Measurements from ENCODE around the gene BAHD1. TPM values are rescaled to one million over a fixed set of nuclear protein-coding genes. Genes with fewer than 3 reads are reported as not detected.
A peak's percentile ranks its signal among the peaks of the same experiment; 100 is the strongest.

BAHD1 gene
- total RNA-seq, 1 donor from 2014 or later = 23.9 TPM

GRCh38 chr15:40420793-40421192 lies 20.0 kb upstream of the BAHD1 start:
- no peaks in the 10 kb centered on the region for H3K9me3 Mint-ChIP-seq
- no peak overlapping the region for H3K27ac Mint-ChIP-seq
- no peak overlapping the region for H3K4me3 Mint-ChIP-seq
- peaks cover 16% of the 10 kb centered on the region for H3K4me1 Mint-ChIP-seq
- no peaks in the 10 kb centered on the region for H3K27me3 Mint-ChIP-seq (ENCODE audit: low read depth)
- TF ChIP-seq CTCF (IDR thresholded peaks at IDR 0.05; ENCODE audit: unreplicated experiment) = no peak
- DNase-seq (ENCODE audit: low spot score in 2 of 2, unreplicated experiment in 2 of 2) = peak in 1 of 2 experiments; percentile 47
- peaks cover 7% of the 10 kb centered on the region for H3K36me3 Mint-ChIP-seq

- Mint-ChIP-seq H3K36me3 (peaks cover 7% of the 10 kb centered on the region), H3K4me1 (peaks cover 16% of the 10 kb centered on the region), H3K27me3 (ENCODE audit: low read depth) (no peaks in the 10 kb centered on the region), H3K27ac (no peak overlapping the region), H3K4me3 (no peak overlapping the region), H3K9me3 (no peaks in the 10 kb centered on the region)
- peak; percentile 76 for TF ChIP-seq CTCF (IDR thresholded peaks at IDR 0.05; ENCODE audit: unreplicated experiment)
- peak in 1 of 2 experiments; percentile 82 for DNase-seq (ENCODE audit: low spot score in 2 of 2, unreplicated experiment in 2 of 2)
Measured at GRCh38 chr15:40421246-40422157, 19.3 kb upstream of the BAHD1 start.

- H3K4me1 Mint-ChIP-seq = peaks cover 16% of the 10 kb centered on the region
- no peak for DNase-seq (ENCODE audit: low spot score in 2 of 2, unreplicated experiment in 2 of 2)
- H3K27me3 Mint-ChIP-seq (ENCODE audit: low read depth) = peaks cover 10% of the 10 kb centered on the region
- H3K4me3 Mint-ChIP-seq = no peak overlapping the region
- no peaks in the 10 kb centered on the region for H3K36me3 Mint-ChIP-seq
- no peak overlapping the region for H3K27ac Mint-ChIP-seq
- no peak for TF ChIP-seq CTCF (IDR thresholded peaks at IDR 0.05; ENCODE audit: unreplicated experiment)
- H3K9me3 Mint-ChIP-seq = no peaks in the 10 kb centered on the region
Measured at GRCh38 chr15:40424483-40425115, 16.2 kb upstream of the BAHD1 start.

GRCh38 chr15:40425681-40426080 lies 15.1 kb upstream of the BAHD1 start:
- Mint-ChIP-seq H3K4me1 (peaks cover 20% of the 10 kb centered on the region), H3K36me3 (no peaks in the 10 kb centered on the region), H3K27ac (no peak overlapping the region), H3K4me3 (no peak overlapping the region), H3K27me3 (ENCODE audit: low read depth) (peaks cover 20% of the 10 kb centered on the region), H3K9me3 (no peaks in the 10 kb centered on the region)
- TF ChIP-seq CTCF (IDR thresholded peaks at IDR 0.05; ENCODE audit: unreplicated experiment) = no peak
- DNase-seq (ENCODE audit: low spot score in 2 of 2, unreplicated experiment in 2 of 2) = no peak

- peaks cover 21% of the 10 kb centered on the region for H3K27me3 Mint-ChIP-seq (ENCODE audit: low read depth)
- DNase-seq (ENCODE audit: low spot score in 2 of 2, unreplicated experiment in 2 of 2) = no peak
- no peaks in the 10 kb centered on the region for H3K9me3 Mint-ChIP-seq
- no peak overlapping the region for H3K4me3 Mint-ChIP-seq
- no peak for TF ChIP-seq CTCF (IDR thresholded peaks at IDR 0.05; ENCODE audit: unreplicated experiment)
- H3K36me3 Mint-ChIP-seq = no peaks in the 10 kb centered on the region
- H3K27ac Mint-ChIP-seq = no peak overlapping the region
- H3K4me1 Mint-ChIP-seq = peaks cover 8% of the 10 kb centered on the region
Measured at GRCh38 chr15:40427188-40427587, 13.6 kb upstream of the BAHD1 start.

Data from mesothelial cell of epicardium (in vitro differentiated cells).